ENCODE data around the gene MAGI2. TPM values are rescaled to one million over a fixed set of nuclear protein-coding genes. Genes with fewer than 3 reads are reported as not detected.

The MAGI2 gene
- total and polyA plus RNA-seq, 8 donors, result 6.1 to 9.2 (median 7.1) TPM

- no peak for TF ChIP-seq CTCF (IDR thresholded peaks at IDR 0.05)
- intact Hi-C loops (cut with DNase I), result no loop called here
- Histone ChIP-seq H3K36me3 (no peaks in the 10 kb centered on the region), H3K27ac (no peak overlapping the region), H3K9me3 (no peaks in the 10 kb centered on the region), H3K4me1 (no peaks in the 10 kb centered on the region), H3K27me3 (no peaks in the 10 kb centered on the region), H3K4me3 (no peak overlapping the region)
- ATAC-seq (no peak), DNase-seq (no peak)
These were observed 548.5 kb downstream of the MAGI2 start for GRCh38 chr7:78904983-78905382.

DNA sequence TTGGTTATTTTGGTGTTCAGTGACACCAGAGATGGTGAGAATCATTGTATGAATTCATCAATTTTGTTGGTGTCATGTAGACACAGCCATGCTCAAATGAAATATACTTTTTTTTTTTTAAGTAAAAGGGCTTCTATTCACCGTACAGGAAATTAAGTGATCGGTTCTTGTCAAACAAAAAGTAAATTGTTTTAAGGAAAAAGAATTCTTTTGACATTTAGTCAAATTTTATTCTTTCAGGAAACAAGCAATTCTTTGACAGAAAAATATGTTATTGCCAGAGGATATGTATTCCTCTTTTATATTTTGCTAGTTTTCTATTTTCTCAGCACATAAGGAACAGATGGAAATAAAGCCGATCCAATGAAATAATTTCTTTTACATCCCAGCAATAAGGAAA lies 551.9 kb downstream of the MAGI2 start:
- intact Hi-C loops (cut with DNase I), result no loop called here
- Histone ChIP-seq H3K4me3 (no peak overlapping the region), H3K4me1 (no peaks in the 10 kb centered on the region), H3K27me3 (no peaks in the 10 kb centered on the region), H3K36me3 (no peaks in the 10 kb centered on the region), H3K9me3 (peaks cover 0 to 14% of the 10 kb centered on the region in 2 donors), H3K27ac (no peak overlapping the region)
- ATAC-seq (no peak), DNase-seq (no peak)
- no peak for TF ChIP-seq CTCF (IDR thresholded peaks at IDR 0.05)

GRCh38 chr7:78900806-78901205 lies 552.7 kb downstream of the MAGI2 start:
- ATAC-seq, result no peak
- no peaks in the 10 kb centered on the region for H3K36me3 ChIP-seq
- no peaks in the 10 kb centered on the region for H3K4me1 ChIP-seq
- DNase-seq, result no peak
- no peaks in the 10 kb centered on the region for H3K27me3 ChIP-seq
- intact Hi-C loops (cut with DNase I), result no loop called here
- no peak overlapping the region for H3K27ac ChIP-seq
- no peak overlapping the region for H3K4me3 ChIP-seq
- peaks cover 0 to 14% of the 10 kb centered on the region in 2 donors for H3K9me3 ChIP-seq
- no peak for TF ChIP-seq CTCF (IDR thresholded peaks at IDR 0.05)

DNA sequence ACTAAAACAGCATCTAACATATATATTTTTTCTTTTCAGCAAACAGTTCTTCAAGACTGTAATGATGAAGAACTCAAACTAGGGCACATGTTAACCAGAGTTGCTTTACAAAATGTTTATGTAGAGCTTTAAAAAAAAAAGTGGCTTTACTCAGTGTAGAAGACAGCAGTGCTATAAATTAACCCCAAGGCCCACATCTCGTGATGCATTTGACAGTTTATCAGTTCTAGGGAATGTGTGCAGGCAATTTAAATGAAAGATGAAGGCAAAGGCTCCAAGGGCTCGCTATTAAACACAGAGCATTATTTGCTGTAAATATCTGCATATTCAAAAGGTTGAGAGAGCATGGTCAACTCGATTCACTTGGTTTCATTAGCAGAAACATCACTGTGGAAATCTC lies 558.1 kb downstream of the MAGI2 start:
- Histone ChIP-seq H3K36me3 (no peaks in the 10 kb centered on the region), H3K27ac (no peak overlapping the region), H3K9me3 (peaks cover 0 to 16% of the 10 kb centered on the region in 2 donors), H3K4me3 (no peak overlapping the region), H3K27me3 (no peaks in the 10 kb centered on the region), H3K4me1 (no peaks in the 10 kb centered on the region)
- no peak for DNase-seq
- no peak for TF ChIP-seq CTCF (IDR thresholded peaks at IDR 0.05)
- no peak for ATAC-seq
- intact Hi-C loops (cut with DNase I), result no loop called here

- intact Hi-C loops (cut with DNase I), result no loop called here
- H3K4me1 ChIP-seq, result no peaks in the 10 kb centered on the region
- no peak for ATAC-seq
These were observed 574.3 kb downstream of the MAGI2 start for GRCh38 chr7:78879206-78879605.

More at GRCh38 chr7:78879206-78879605, 574.3 kb downstream of the MAGI2 start:
- Histone ChIP-seq H3K4me3 (no peak overlapping the region), H3K36me3 (no peaks in the 10 kb centered on the region), H3K27ac (no peak overlapping the region), H3K27me3 (no peaks in the 10 kb centered on the region), H3K9me3 (peaks cover 0 to 57% of the 10 kb centered on the region in 2 donors)
- no peak for DNase-seq
- TF ChIP-seq CTCF (IDR thresholded peaks at IDR 0.05), result no peak

All from left lung (tissue), 10 donors.